22Rv1 (cell line): ENCODE results near the gene BNIPL.

Experiments
- ZFX ChIP-seq: fragments of 450-650 bp; IDR thresholded peaks from 2 replicates; pipeline ENCODE4 v1.6.1; 2017; ENCODE audit warnings: antibody characterized with exemption, borderline replicate concordance
- TF ChIP-seq, protein P1 (sequence below): fragments of 450-650 bp; IDR thresholded peaks from 2 replicates; pipeline ENCODE4 v1.5.1; 2017; ENCODE audit warnings: mild to moderate bottlenecking

GRCh38 chr1:151000408-151000807 lies 36.0 kb upstream of the BNIPL start:
- TF ChIP-seq, protein P1, sequence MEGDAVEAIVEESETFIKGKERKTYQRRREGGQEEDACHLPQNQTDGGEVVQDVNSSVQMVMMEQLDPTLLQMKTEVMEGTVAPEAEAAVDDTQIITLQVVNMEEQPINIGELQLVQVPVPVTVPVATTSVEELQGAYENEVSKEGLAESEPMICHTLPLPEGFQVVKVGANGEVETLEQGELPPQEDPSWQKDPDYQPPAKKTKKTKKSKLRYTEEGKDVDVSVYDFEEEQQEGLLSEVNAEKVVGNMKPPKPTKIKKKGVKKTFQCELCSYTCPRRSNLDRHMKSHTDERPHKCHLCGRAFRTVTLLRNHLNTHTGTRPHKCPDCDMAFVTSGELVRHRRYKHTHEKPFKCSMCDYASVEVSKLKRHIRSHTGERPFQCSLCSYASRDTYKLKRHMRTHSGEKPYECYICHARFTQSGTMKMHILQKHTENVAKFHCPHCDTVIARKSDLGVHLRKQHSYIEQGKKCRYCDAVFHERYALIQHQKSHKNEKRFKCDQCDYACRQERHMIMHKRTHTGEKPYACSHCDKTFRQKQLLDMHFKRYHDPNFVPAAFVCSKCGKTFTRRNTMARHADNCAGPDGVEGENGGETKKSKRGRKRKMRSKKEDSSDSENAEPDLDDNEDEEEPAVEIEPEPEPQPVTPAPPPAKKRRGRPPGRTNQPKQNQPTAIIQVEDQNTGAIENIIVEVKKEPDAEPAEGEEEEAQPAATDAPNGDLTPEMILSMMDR: no peak
- TF ChIP-seq ZFX: no peak
